GM19240 (cell line): ENCODE data around the gene TMEM250.
"Not testable (repeated sequence)": the region's sequence is repeated elsewhere in the genome, so short reads cannot be mapped to it uniquely, and the experiment has no call there.

Experiments
- DNase-seq: peaks from one replicate; pipeline ENCODE4 v3.0.0; 2011; ENCODE audit warnings: low spot score; ENCODE audit not compliant: insufficient read length

TMEM250 gene, protein sequence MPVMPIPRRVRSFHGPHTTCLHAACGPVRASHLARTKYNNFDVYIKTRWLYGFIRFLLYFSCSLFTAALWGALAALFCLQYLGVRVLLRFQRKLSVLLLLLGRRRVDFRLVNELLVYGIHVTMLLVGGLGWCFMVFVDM

GRCh38 chr9:136118320-136119060 lies at the start of gene TMEM250:
Gene TMEM250, minus strand, starts transcription at chr9:136118875. Its CDS starts 1,975 bp downstream, at chr9:136116900.
- DNase-seq = peak; percentile 96

DNA sequence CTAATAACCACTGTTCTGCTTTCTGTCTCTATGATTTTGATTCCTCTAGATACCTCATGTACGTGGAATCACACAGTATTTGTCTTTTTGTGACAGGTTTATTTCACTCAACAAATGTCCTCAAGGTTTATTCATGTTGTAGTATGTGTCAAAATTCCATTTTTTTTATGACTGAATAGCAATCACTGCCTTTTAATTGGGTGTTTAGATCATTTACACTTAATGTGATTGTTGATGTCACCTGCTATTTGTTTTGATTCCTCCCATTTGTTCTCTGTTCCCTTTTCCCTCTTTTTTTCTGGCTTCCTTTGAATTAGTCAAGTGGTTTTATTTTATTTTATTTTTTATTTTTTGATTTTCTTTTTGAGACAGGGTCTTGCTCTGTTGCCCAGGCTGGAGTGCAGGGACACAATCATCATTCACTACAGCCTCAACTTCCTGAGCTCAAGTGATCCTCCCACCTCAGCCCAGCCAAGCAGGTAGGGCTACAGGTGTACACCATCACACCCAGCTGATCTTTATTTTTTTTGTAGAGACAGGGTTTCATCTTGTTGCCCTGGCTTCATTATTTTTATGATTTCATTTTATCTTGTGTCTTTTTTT lies 44.7 kb upstream of the TMEM250 start:
- DNase-seq = no peak

DNA sequence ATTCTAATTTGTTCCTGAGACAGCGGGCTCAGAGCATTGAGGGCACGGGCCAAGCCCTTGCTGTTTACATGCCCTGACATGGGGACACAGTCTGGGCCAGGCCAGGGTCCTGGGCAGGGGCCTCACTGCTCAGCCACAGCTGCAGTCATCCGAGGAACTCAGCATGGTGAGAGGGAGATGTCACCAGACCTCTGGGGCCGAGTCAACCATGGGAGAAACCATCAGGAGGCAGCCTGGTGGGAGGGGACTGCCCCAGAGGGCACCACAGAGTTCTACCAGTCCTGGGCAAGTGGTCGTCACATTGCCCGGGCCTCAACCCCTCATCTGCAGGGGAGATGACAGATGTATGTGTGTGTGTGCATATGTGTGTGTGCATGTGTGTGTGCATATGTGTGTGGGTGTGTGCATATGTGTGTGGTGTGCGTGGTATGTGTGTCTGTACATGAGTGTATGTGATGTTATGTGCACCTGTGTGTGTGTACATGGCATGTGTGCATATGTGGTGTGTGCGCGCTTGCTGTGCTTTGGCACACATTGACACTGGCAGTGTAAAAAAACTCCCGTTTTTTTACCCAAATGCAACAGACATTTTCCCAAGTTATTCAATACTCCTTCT lies 42.4 kb upstream of the TMEM250 start:
- DNase-seq = no peak

DNA sequence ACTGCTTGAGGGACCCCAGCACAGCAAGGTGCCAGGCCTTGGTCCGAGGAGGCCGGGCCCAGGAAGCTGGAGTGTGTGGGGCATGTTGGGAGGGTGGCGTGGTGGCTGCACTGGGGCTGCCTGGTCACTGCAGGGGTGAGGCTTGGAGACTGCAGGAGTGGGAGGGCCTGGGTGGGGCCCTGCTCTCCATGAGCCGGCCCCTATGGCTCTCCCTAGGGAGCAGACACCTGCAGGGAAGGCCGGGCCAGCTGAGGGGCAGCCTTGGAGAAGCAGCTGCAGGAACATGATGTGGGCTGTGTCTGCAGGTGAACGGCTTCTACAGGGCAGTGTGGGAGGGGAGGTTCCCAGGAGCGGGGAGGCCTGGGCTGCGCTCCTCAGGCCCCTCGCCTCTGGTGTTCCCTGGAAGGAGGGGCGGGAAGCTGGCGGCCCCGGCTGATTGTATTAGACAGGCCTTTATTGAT lies 41.7 kb upstream of the TMEM250 start:
- DNase-seq = no peak

- no peak for DNase-seq
Observed at GRCh38 chr9:136159851-136160250, 41.2 kb upstream of the TMEM250 start.

DNA sequence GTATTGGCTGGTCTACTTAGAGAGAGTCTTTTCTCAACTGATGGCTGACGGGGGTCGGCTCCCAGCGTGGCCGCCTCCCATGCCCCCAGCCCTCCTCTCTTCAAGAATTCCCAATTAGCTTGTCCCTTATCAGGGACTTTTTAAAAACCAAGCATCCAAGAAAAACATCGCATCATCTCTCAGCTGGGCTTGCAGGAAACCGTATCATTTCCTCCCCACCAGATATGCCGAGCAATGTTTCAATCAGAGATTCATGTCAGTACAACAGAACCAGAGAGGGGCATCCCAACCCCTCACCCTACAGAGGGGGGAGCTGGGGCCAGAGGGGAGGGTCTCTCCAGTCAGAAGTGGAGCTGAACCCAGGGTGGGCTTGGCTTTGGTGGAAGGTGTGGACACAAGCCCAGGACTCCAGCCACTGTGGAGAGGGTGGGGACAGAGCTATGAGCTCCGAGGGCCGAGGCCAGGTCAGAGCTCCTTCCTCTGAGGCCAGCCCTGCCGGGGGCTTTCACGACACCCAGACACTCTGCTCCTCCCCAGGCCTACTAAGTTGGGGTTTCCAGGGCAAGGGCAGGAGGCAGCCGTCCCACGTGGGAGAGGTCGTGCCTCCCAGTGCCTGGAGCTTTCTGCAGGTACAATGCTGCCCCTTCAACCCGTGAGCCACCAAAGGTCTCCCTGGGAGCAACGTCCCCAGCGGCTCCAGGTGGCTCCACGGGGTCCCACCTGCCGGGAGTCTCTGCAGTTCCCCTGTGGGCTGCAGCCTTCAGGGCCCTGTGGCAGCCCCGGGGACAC lies 39.0 kb upstream of the TMEM250 start:
- no peak for DNase-seq

- DNase-seq = no peak
Observed at GRCh38 chr9:136156209-136157120, 37.8 kb upstream of the TMEM250 start.

DNA sequence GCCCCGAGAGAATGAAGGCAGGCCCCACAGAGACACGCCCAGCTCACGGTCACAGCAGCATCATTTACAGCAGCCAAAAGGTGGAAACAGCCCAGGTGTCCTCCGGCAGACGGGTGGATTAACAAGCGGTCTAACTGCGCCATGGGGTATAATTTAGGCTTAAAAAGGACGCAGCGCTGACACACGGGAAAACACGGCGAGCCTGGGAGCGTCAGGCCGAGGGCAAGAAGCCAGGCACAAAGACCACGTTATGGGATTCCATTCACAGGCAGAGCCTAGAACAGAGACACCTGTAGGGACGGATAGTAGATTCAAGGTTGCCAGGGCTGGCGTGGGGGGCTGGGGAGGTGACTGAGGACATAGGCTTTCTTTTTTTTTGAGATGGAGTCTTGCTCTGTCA lies 36.9 kb upstream of the TMEM250 start:
- no peak for DNase-seq

DNA sequence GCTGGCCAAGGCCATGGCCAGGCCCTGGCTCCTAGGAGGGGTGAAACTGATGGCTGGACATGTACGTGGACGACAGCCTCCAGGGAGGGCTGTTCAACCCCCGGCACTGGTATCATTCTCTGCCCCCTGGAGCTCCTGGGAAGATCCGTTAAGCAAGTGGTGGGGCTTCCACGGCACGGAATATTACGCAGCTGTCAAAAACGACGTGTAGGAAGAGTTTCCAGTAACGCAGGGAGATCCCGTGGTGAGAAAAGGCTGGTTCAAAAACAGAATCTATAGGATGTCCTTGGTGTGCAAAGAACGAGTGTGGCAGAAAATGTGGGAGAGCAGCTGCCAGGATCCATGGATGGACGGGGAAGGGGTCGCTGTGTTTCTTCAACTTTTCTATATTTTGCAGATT lies 36.3 kb upstream of the TMEM250 start:
- DNase-seq = no peak

DNA sequence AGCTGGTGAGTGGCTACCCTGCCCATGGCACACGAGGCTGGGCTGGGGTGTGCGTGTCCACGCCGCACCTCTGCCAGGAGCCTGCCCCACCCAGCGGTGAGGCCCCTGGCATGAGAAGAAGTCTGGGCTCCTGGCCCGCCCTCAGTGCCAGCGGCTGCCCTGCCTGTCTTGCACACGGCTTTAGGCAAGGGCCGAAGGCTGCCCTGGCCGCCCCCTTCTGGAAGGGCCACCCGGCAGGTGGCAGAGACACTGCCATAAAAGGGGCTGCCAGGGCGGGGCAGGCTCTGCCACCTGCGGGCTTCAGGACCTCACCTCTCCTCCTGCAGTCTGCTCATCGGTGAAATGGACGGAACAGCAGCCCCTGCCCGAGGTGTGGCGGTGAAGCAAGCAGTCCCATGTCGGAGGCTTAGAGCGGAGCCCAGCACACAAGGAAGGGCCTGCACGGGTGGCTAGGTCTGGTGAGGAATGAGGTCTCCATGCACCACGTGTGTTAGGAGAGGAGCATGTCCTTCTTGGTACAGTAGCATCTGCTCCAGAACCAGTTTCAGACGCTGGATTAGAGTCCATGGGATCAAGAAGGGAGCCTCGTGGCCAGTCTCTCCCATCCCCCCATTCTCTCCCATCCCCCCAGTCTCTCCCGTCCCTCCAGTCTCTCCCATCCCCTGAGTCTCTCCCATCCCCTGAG lies 34.8 kb upstream of the TMEM250 start:
- DNase-seq = no peak

DNA sequence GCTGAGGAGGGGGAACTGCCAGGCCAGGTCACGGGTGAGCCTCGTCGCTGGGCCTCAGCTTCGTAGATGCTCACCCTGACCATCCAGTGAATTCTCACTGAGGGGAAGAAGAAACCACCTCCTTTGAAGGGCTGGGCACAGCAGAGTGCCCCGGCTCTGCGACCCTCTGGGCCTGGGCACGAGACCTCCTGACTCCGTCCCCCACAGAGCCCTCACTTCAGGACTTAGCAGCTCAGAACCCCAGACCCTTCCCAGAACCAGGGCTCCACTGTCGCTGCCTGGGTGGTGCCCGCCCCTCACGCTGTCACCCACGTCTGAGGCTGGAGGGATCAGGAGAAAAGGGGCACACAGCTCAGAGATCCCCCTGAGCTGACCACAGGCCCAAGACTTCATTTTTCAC lies 34.3 kb upstream of the TMEM250 start:
- no peak for DNase-seq

DNA sequence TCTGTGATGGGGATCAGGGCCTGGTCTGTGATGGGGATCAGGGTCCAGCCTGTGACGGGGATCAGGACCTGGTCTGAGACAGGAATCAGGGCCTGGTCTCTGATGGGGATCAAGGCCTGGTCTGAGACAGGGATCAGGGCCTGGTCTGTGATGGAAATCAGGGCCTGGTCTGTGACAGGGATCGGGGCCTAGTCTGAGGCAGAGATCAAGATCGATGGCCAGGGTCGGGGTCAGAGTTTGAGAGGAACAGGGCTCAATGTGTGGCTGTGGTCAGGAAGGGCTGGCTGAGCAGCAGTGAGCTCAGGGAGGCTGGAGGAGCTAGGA lies 33.8 kb upstream of the TMEM250 start:
- no peak for DNase-seq

GRCh38 chr9:136151848-136152542 lies 33.3 kb upstream of the TMEM250 start:
- DNase-seq = no peak

- DNase-seq = no peak
Observed at GRCh38 chr9:136151214-136151804, 32.6 kb upstream of the TMEM250 start.

DNA sequence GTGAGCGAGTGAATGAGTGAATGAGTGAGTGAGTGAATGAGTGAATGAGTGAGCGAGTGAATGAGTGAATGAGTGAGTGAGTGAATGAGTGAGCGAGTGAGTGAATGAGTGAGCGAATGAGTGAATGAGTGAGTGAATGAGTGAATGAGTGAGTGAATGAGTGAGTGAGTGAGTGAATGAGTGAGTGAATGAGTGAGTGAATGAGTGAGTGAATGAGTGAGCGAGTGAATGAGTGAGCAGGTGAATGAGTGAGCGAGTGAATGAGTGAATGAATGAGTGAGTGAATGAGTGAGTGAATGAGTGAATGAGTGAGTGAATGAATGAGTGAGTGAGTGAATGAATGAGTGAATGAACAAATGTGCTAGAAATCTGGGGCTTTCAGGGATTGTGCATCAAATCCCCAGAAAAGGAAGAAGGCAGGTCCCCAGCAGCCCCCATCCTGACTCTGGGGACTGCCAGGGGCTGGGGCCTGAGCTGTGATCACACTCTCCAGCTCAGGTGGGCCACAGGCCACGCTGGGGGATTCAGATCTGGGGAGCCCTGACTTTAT lies 32.1 kb upstream of the TMEM250 start:
- DNase-seq = not testable (repeated sequence)

- no peak for DNase-seq
Observed at GRCh38 chr9:136149853-136150252, 31.2 kb upstream of the TMEM250 start.

DNA sequence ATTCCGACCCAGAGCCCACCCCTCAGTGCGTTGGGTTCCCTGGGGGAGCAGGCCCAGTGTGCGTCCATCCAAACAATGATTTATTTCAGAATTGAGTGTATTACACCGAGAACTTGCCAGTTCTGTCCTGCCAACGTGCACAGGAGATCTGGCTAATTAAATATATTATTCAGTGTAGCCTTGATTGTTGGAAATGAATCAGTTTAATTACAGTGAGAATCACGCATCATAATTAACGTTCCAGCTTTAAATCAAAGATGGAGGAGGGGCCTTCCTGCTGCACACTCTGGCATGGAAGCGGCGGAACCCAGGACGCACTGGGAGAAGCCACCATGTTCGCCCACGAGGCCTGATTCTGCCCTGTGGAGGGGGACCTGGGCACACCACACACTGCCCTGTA lies 30.7 kb upstream of the TMEM250 start:
- no peak for DNase-seq

- no peak for DNase-seq
Observed at GRCh38 chr9:136148766-136149165, 30.1 kb upstream of the TMEM250 start.
